Measurements from ENCODE around the gene CARF.

The CARF gene

DNA sequence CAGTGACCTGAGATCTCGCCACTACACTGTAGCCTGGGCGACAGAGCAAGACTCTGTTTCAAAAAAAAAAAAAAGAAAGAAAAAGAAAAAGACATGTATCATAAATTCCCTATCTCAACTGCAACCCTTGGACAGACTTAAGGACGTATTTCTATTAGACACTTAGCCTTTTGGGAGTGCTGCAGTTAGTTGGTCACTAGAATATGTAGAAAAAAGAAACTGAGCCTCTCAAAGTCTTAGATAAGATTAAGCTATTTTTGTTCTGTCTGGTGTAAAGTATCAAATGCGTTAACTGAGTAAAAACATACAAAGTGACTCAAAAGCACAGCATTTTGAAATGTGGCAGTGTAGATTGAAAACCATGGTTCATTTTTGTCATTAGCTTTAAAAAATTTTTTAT, 109.9 kb downstream of the CARF start:
- DNase-seq = no peak

DNA sequence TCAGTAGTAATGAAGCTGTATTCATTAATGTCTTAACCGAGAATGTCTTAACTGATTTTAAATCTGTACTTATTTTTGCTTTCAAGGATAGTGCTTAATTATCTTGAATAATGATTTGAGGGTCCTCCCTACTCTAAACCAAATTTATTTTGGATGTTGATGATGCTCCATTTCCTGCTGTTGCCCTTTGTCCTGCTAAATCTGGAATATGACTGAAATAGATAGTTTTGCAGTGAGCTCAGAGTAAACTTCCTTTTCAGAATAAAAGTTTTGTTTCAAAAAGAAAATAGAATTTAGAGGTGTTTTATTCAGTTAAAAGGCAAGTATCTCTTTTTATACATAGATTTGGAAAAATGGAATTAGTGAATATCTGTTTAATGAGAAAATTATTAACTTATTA, 110.7 kb downstream of the CARF start:
- no peak for DNase-seq

- DNase-seq = no peak
These were observed 113.5 kb downstream of the CARF start for GRCh38 chr2:203025592-203025991.

DNA sequence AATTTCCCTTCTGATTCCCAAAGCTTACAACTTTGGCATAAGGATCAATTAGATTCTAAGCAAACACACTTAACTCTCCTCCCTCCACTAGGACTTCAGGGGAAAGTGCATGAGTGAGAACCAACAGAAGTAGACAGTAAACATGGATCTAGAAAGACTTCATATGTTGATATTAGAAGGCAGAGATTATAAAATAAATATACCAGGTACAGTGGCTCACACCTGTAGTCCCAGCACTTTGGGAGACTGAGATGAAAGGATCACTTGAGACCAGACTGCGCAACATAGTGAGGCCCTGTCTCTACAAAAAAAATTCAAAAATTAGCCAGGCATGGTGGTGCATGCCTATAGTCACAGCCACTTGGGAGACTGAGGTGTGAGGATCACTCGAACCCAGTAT, 118.5 kb downstream of the CARF start:
- DNase-seq = no peak

DNA sequence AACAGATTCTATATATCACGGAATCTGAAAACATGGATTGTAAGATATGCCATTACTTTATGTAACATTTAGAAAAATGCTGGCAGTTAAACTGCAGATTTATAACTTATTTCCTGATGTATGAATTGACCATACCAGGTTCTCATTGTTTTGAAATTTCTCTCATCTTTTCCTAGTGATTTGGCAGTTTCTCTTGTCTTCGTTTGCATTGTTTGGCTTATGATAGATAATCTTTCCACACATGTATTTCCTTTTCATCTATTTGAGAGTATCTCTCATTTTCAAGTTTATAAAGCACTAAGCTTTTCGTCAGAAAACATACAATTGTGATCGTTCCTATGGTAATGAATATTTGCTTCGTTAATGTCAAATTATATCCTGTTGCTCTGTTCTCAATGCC, 118.9 kb downstream of the CARF start:
- no peak for DNase-seq

DNA sequence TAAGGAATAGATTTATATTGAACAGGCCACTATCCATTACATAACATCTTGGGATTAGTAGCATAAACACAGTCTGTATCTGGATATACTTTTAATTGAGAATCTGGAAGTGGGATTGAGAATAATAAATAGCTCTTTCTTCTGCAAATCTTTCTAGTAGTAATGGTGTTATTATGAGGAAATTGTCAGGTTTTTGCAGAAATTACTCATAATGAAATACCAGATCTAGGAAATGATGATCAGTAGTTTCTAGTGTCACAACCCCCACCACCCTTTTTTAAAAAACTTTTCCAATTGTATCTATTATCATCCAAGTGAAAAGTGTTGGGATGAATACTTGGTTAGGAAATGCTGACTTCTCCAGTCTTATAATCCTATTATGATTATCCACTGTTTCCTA, 121.3 kb downstream of the CARF start:
- no peak for DNase-seq

GRCh38 chr2:203035879-203036470, 123.9 kb downstream of the CARF start:
- DNase-seq = no peak
